Activated CD4-positive, alpha-beta T cell treated with anti-CD3 and anti-CD28 coated beads for 36 hours (primary cell): ENCODE data around the gene MICALL2. TPM values are rescaled to one million over a fixed set of nuclear protein-coding genes. Genes with fewer than 3 reads are reported as not detected.

ENCODE experiments used
- ATAC-seq: fragments of 200-7000 bp; cut with Tn5 transposase; one replicate; pipeline ENCODE4 v1.10.0; 2021; ENCODE audit warnings: mild to moderate bottlenecking, moderate library complexity
- CTCF ChIA-PET: fragments of 350-600 bp; sonication (Branson Sonifier 250); formaldehyde crosslinking; loops from one replicate; lab custom pipeline; 2021; ENCODE audit warnings: antibody characterized with exemption; lab: Charles Lee
- POLR2A ChIA-PET: fragments of 350-600 bp; sonication (Branson Sonifier 250); formaldehyde crosslinking; loops from one replicate; lab custom pipeline; 2021; ENCODE audit warnings: antibody characterized with exemption, inconsistent platforms; lab: Charles Lee
- DNase-seq: peaks from one replicate; pipeline ENCODE4 v3.0.0-alpha.2; 2020
- H3K27ac Mint-ChIP-seq: one replicate; pipeline ENCODE4 v1.8.0; 2021; ENCODE audit warnings: mixed read lengths
- H3K27me3 Mint-ChIP-seq: one replicate; pipeline ENCODE4 v1.8.0; 2021; ENCODE audit warnings: mixed read lengths
- H3K36me3 Mint-ChIP-seq: one replicate; pipeline ENCODE4 v1.8.0; 2021; ENCODE audit warnings: low read depth, mixed read lengths
- H3K4me1 Mint-ChIP-seq: one replicate; pipeline ENCODE4 v1.8.0; 2021; ENCODE audit warnings: mixed read lengths
- H3K4me3 Mint-ChIP-seq: one replicate; pipeline ENCODE4 v1.8.0; 2021; ENCODE audit warnings: mild to moderate bottlenecking, moderate library complexity, mixed read lengths
- H3K9me3 Mint-ChIP-seq: one replicate; pipeline ENCODE4 v1.8.0; 2021; ENCODE audit warnings: low read depth, mixed read lengths
- intact Hi-C, 2 experiments: fragments of 100-400 bp; cut with DNase I in 1 of 2; cut with micrococcal nuclease in 1 of 2; formaldehyde crosslinking; loops; one replicate each; pipeline versions ENCODE4 v1.14.2 to v1.15.1; 2022 to 2024; cut with DNase I, micrococcal nuclease
- total RNA-seq, 2 experiments: library from RNA; stranded (reverse); gene quantifications; one replicate each; pipeline ENCODE4 v1.2.3, GENCODE V29; 2021

MICALL2 gene
- total RNA-seq, 2 experiments from 2014 or later: 1.9 to 2.7 TPM

GRCh38 chr7:1415389-1415990, 43.8 kb downstream of the MICALL2 start:
- CTCF ChIA-PET: no interaction called here
- no peaks in the 10 kb centered on the region for H3K36me3 Mint-ChIP-seq
- H3K4me1 Mint-ChIP-seq: peaks cover 24% of the 10 kb centered on the region
- peaks cover 12% of the 10 kb centered on the region for H3K27me3 Mint-ChIP-seq
- no peak for ATAC-seq
- H3K27ac Mint-ChIP-seq: no peak overlapping the region
- H3K4me3 Mint-ChIP-seq: no peak overlapping the region
- intact Hi-C loops: no loop called here
- no peak for DNase-seq
- POLR2A ChIA-PET: no interaction called here
- H3K9me3 Mint-ChIP-seq: no peaks in the 10 kb centered on the region

DNA sequence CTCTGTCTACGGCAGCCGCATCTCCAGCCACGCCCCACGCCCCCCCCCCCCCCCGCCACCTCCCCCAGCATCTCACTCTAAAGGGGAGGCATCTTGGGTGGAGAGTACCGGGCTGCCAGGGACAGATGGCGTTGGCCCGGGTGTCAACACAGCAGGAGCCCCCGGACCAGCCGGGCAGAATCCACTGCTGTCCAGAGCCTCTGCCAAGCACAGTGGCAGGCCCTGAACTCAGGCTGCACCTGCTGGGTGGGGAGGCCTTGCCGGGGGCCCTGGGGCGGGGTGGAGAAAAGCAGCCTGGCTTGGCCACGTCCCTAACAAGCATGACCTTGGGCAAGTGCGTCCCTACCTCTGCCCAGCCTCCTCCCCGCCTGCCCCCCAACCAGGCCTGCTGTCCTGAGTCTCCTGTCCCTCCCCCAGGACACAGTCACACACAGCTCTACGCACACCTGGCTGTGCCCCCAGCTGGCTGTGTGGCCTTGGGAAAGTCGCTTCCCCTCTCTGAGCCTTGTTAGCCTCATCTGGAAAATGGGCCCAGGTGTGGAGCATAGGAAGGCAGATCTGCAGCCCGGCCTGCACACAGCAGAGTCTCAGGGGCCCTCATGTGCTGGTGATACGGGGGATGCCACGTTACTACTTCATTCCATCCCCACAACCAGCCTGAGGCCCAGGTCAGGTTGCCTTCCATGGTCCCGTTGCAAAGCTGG, 45.2 kb downstream of the MICALL2 start:
- Mint-ChIP-seq H3K9me3 (no peaks in the 10 kb centered on the region), H3K27ac (no peak overlapping the region), H3K4me1 (peaks cover 24% of the 10 kb centered on the region), H3K4me3 (no peak overlapping the region), H3K27me3 (peaks cover 10% of the 10 kb centered on the region), H3K36me3 (no peaks in the 10 kb centered on the region)
- intact Hi-C loops: loop anchor here (1.0 to 5.0 kb wide), 8 partner anchors 18 to 492 kb away; partner anchors contain the start of genes COX19 (in 1 of the 2), GPR146 (in 1 of the 2), MAFK (in 1 of the 2) and MICALL2 (in 1 of the 2)
- CTCF ChIA-PET: no interaction called here
- POLR2A ChIA-PET: no interaction called here
- ATAC-seq: no peak
- no peak for DNase-seq

DNA sequence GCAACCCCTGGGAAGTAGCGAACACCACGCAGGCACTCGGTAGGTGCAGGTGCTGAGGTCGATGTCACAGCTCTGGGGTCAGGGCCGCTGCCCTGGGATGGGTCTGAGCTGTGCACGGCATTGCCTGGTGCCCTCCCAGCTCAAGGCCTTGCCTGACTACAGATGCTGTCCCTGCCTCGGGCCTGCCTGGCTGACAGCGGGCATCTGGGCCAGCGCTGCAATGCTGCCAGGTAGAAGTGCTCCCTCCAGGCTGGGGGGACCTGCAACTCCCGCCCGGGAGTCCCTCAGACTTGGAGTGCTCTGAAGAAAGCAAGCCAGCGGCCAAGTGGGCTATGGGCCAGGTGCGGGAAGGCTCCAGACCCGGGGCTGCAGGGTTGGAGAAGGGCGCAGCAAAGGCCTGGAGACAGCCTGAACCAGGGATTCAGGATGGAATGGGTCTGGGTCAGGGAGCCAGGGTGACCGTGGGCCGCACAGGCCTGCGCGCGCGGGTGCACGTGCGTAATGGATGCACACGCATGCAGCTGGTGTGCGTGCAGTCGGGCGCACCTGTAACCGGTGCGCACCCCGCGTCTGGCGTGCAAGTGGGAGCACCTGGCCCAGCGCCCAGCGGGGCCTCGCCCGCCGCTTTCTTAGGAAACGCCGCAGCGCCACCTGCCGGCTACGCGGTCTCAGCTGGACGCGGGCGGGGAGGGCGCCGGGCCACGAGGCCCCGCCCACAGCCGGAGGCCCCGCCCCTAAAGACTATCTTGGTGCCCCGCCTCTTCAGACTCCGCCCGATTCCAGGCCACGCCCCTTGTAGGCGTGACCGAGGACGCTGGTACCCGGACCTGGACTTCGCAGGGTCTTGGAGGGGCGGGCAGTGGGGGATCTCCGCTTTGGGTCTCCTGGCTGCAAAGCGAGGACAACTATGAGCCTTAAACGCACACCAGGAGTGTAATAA, 46.7 kb downstream of the MICALL2 start:
- H3K36me3 Mint-ChIP-seq: no peaks in the 10 kb centered on the region
- peak; percentile 82 for ATAC-seq
- no peak overlapping the region for H3K4me3 Mint-ChIP-seq
- H3K9me3 Mint-ChIP-seq: no peaks in the 10 kb centered on the region
- intact Hi-C loops: loop anchor here (1.0 to 5.0 kb wide), 9 partner anchors 20 to 490 kb away; partner anchors contain the start of genes COX19 (in 1 of the 2), GPR146 (in 1 of the 2), MAFK (in 1 of the 2) and MICALL2 (in 1 of the 2)
- H3K27me3 Mint-ChIP-seq: peaks cover 5% of the 10 kb centered on the region
- peak; percentile 97 for DNase-seq
- no peak overlapping the region for H3K27ac Mint-ChIP-seq
- POLR2A ChIA-PET: no interaction called here
- H3K4me1 Mint-ChIP-seq: peaks cover 14% of the 10 kb centered on the region
- CTCF ChIA-PET: interaction anchor here (0.6 to 1.1 kb wide), 4 partner anchors 16 to 825 kb away, joined by 3 to 4 read pairs (median 3); no protein-coding TSS in a partner anchor

GRCh38 chr7:1411414-1411813, 47.9 kb downstream of the MICALL2 start:
- ATAC-seq (no peak), DNase-seq (no peak)
- ChIA-PET POLR2A (no interaction called here), CTCF (interaction anchor here (1.5 kb wide), 1 partner anchor 11 kb away, joined by 5 read pairs; no protein-coding TSS in a partner anchor)
- Mint-ChIP-seq H3K4me3 (no peak overlapping the region), H3K36me3 (no peaks in the 10 kb centered on the region), H3K27ac (no peak overlapping the region), H3K9me3 (no peaks in the 10 kb centered on the region), H3K4me1 (peaks cover 4% of the 10 kb centered on the region), H3K27me3 (peaks cover 5% of the 10 kb centered on the region)
- intact Hi-C loops: loop anchor here (5.0 kb wide), 3 partner anchors 184 to 489 kb away; partner anchors contain the start of gene GPR146 (in 1 of the 2)

DNA sequence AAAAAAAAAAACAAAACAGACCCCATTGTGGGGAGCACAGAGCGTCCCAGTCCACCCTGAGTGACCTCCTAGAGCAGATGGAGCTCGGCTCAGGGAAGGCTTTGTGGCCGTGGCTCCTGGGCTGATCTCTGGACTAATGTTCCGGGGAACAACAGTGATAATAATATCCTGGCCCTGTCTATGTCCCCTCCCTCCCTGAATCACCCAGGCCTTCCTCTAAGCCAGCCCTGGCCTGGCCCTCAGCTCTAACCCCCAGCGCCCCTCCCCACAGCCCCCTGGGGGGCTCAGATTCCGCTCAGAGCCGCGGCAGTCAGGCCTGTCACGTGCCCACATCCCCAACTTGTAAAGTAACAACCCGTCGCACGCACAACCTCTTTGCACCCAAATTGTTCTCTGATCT, 48.3 kb downstream of the MICALL2 start:
- ChIA-PET CTCF (interaction anchor here (0.8 to 1.5 kb wide), 2 partner anchors 11 to 1146 kb away, joined by 3 to 5 read pairs; no protein-coding TSS in a partner anchor), POLR2A (no interaction called here)
- DNase-seq (no peak), ATAC-seq (no peak)
- no peak overlapping the region for H3K27ac Mint-ChIP-seq
- no peaks in the 10 kb centered on the region for H3K9me3 Mint-ChIP-seq
- peaks cover 2% of the 10 kb centered on the region for H3K4me1 Mint-ChIP-seq
- no peaks in the 10 kb centered on the region for H3K36me3 Mint-ChIP-seq
- H3K27me3 Mint-ChIP-seq: peaks cover 4% of the 10 kb centered on the region
- H3K4me3 Mint-ChIP-seq: no peak overlapping the region
- intact Hi-C loops: loop anchor here (5.0 kb wide), 3 partner anchors 184 to 489 kb away; partner anchors contain the start of gene GPR146 (in 1 of the 2)

DNA sequence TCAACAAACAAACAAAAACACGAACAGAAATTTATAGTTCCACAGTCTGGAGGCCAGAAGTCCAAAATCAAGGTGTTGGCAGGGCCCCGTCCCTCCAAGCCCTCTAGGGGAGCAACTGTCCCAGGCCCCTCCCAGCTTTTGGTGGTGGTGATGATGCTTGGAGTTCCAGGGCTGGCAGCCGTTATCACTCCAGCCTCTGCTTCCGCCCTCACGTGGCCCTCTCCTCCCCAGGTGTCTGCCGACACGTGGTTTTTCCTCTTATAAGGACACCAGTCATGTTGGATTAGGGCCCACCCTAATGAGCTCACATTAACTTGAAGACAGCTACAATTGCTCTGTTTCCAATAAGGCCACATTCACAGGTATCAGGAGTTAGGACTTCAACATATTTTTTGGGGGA, 49.7 kb downstream of the MICALL2 start:
- intact Hi-C loops: no loop called here
- Mint-ChIP-seq H3K9me3 (no peaks in the 10 kb centered on the region), H3K4me1 (peaks cover 2% of the 10 kb centered on the region), H3K27ac (no peak overlapping the region), H3K4me3 (no peak overlapping the region), H3K36me3 (no peaks in the 10 kb centered on the region), H3K27me3 (peaks cover 9% of the 10 kb centered on the region)
- ChIA-PET CTCF (interaction anchor here (0.7 kb wide), 2 partner anchors 296 to 879 kb away, joined by 3 to 5 read pairs; no protein-coding TSS in a partner anchor), POLR2A (interaction anchor here (0.6 kb wide), 1 partner anchor 57 kb away, joined by 3 read pairs; no protein-coding TSS in a partner anchor)
- ATAC-seq (no peak), DNase-seq (no peak)

DNA sequence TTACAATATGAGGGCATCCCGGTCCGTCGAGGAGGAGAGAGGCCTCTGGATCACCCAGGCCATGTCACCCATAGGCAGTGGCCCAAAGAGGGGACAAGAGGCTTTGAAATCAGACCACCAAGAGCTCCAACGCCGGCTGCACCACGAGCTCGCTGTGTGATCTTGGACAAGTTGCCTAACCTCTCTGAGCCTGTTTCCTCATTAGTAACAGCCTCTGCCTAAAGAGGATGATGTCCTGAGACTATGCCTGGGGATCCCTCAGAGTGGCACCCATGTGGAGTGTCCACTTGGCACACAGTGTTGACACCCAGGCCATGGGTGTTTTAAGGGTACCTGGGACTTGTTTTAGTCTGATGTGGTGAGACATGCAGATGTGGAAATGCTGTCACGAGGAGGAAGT, 50.8 kb downstream of the MICALL2 start:
- H3K4me3 Mint-ChIP-seq: no peak overlapping the region
- DNase-seq (no peak), ATAC-seq (no peak)
- no peaks in the 10 kb centered on the region for H3K9me3 Mint-ChIP-seq
- no peak overlapping the region for H3K27ac Mint-ChIP-seq
- POLR2A ChIA-PET: no interaction called here
- H3K4me1 Mint-ChIP-seq: peaks cover 7% of the 10 kb centered on the region
- CTCF ChIA-PET: no interaction called here
- intact Hi-C loops: no loop called here
- H3K36me3 Mint-ChIP-seq: no peaks in the 10 kb centered on the region
- peaks cover 19% of the 10 kb centered on the region for H3K27me3 Mint-ChIP-seq

GRCh38 chr7:1407892-1408291, 51.4 kb downstream of the MICALL2 start:
- POLR2A ChIA-PET: no interaction called here
- CTCF ChIA-PET: interaction anchor here (0.7 to 1.5 kb wide), 2 partner anchors 15 to 64 kb away, joined by 3 read pairs; no protein-coding TSS in a partner anchor
- H3K4me3 Mint-ChIP-seq: no peak overlapping the region

GRCh38 chr7:1404898-1405548, 54.2 kb downstream of the MICALL2 start:
- no peak for ATAC-seq
- Mint-ChIP-seq H3K9me3 (no peaks in the 10 kb centered on the region), H3K27me3 (peaks cover 43% of the 10 kb centered on the region), H3K4me1 (peaks cover 5% of the 10 kb centered on the region), H3K36me3 (no peaks in the 10 kb centered on the region), H3K27ac (no peak overlapping the region), H3K4me3 (no peak overlapping the region)
- ChIA-PET POLR2A (no interaction called here), CTCF (interaction anchor here (1.0 kb wide), 1 partner anchor 12 kb away, joined by 3 read pairs; no protein-coding TSS in a partner anchor)
- DNase-seq: no peak
- intact Hi-C loops: no loop called here

More at GRCh38 chr7:1407892-1408291, 51.4 kb downstream of the MICALL2 start:
- peaks cover 22% of the 10 kb centered on the region for H3K27me3 Mint-ChIP-seq
- peaks cover 5% of the 10 kb centered on the region for H3K4me1 Mint-ChIP-seq
- intact Hi-C loops: no loop called here
- H3K9me3 Mint-ChIP-seq: no peaks in the 10 kb centered on the region
- H3K27ac Mint-ChIP-seq: no peak overlapping the region
- H3K36me3 Mint-ChIP-seq: no peaks in the 10 kb centered on the region
- DNase-seq: no peak
- ATAC-seq: no peak

- peaks cover 43% of the 10 kb centered on the region for H3K27me3 Mint-ChIP-seq
- peaks cover 5% of the 10 kb centered on the region for H3K4me1 Mint-ChIP-seq
- H3K36me3 Mint-ChIP-seq: no peaks in the 10 kb centered on the region
- CTCF ChIA-PET: interaction anchor here (0.7 to 1.1 kb wide), 4 partner anchors 13 to 36 kb away, joined by 3 to 5 read pairs (median 3); no protein-coding TSS in a partner anchor
- DNase-seq (no peak), ATAC-seq (no peak)
- H3K9me3 Mint-ChIP-seq: no peaks in the 10 kb centered on the region
- H3K27ac Mint-ChIP-seq: no peak overlapping the region
- intact Hi-C loops: no loop called here
- POLR2A ChIA-PET: no interaction called here
- no peak overlapping the region for H3K4me3 Mint-ChIP-seq
Measured at GRCh38 chr7:1404460-1404809, 54.8 kb downstream of the MICALL2 start.
